ELR (cell line): ENCODE results near the gene MACO1.

ENCODE experiments used
- DNase-seq: peaks from one replicate; pipeline ENCODE4 v3.0.0-alpha.2; 2015; ENCODE audit warnings: low read depth

Gene MACO1

GRCh38 chr1:25524568-25525360, 94.1 kb downstream of the MACO1 start:
- DNase-seq = no peak

- DNase-seq = no peak
These were observed 94.6 kb downstream of the MACO1 start for GRCh38 chr1:25525361-25525688.

DNA sequence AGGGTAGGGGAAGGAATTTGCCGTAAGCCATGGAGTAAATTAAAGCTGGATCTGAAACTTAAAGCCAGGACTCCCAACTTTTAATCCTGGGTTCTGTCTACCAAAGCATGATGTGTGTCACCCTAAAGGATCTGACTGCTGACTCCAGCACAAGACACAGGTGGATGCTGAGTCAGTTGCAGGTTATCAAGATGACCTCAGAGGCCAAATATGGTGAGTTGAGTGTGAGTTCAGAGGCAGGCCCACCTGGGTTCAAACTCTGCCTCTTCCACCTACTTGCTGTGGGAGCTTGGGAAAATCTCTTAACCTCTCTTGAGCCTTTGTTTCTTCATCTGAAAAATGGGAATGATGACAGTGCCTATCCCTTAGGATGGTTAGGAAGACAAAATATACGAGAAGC, 96.1 kb downstream of the MACO1 start:
- no peak for DNase-seq

DNA sequence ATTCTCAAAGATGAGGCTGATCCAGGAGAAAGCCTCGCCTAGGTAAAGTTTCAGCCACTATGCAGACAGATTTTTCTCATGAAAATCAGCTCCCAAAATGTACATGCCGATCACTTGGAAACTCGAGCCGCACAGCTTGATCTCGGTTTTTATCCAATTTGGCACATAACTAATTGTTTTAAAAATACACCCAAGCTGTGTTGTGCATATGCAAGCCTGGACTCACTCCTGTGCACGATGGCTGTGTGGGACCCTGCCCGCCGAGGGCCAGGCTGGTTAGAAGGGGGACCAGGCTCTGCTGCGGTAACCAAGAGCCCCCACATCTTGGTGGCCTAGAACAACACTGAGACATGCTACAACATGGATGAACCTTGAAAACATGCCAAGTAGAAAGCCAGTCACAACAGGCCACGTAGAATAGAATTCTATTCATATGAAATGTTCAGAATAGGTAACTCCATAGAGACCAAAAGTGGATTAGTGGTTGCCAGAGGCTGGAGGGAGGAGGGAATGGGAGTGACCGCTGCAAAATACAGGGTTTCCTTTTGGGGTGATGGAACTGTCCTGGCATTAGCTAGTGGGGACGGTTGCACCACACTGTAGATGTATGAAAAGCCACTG, 96.6 kb downstream of the MACO1 start:
- no peak for DNase-seq

DNA sequence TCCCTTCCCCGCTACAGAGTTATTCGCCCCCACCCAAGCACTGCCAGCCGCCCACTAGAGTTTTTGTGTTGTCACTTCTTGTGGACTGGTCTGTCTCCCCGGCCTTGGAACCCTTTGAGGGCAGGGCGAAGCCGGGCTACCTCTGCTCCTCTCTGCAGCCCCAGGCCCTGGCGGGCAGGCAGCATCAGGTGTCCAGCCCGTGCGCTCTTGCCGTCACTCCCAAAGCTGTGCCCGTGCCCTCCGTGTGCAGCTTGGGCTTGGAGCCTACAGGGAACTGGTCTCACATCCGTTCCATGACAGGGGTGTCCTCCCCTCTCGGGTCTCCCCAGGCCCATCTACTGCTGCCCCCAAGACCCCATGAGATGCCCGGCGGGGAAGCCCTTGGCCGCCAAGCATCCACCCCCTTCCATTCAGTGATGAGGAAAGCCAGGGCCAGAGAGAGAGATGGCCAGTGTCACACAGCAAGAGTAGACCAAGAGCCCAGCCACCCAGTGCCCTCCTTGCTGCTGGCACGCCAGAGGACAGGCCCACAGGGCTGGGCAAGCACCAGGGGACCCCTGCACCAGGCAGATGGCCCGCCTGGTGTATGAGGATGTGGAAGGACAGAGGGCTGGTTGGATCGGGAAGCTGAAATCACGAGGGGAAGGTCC, 97.4 kb downstream of the MACO1 start:
- no peak for DNase-seq

DNA sequence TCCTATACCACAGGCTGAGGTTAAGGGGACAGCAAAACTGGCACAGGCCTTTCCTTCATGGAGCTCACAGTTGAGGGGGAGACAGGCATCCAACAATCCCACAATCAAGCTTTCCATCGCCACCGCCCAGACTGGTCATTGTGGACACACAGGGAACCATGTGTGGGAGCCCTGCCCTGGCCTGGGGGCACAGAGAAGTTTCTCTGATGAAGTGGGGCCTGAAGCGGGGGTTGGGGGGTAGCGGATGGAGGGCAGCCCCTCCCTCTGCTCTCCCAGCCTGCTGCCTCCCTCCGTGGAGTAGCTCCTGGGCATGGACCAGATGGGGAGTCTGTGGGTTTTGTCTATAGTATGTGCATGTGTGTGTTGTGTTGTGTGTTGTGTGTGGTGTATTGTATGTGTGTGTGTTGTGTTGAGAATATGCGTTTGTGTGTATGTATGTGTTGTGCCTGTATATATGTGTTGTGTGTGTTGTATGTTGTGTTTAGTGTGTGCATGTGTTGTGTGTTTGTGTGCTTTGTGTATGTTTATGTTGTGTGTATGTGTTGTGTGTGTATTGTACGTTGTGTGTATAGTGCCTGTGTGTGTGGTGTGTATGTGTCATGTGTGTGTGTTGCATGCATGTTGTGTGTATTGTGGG, 98.3 kb downstream of the MACO1 start:
- DNase-seq = no peak

- DNase-seq = no peak
These were observed 99.0 kb downstream of the MACO1 start for GRCh38 chr1:25529518-25530185.

DNA sequence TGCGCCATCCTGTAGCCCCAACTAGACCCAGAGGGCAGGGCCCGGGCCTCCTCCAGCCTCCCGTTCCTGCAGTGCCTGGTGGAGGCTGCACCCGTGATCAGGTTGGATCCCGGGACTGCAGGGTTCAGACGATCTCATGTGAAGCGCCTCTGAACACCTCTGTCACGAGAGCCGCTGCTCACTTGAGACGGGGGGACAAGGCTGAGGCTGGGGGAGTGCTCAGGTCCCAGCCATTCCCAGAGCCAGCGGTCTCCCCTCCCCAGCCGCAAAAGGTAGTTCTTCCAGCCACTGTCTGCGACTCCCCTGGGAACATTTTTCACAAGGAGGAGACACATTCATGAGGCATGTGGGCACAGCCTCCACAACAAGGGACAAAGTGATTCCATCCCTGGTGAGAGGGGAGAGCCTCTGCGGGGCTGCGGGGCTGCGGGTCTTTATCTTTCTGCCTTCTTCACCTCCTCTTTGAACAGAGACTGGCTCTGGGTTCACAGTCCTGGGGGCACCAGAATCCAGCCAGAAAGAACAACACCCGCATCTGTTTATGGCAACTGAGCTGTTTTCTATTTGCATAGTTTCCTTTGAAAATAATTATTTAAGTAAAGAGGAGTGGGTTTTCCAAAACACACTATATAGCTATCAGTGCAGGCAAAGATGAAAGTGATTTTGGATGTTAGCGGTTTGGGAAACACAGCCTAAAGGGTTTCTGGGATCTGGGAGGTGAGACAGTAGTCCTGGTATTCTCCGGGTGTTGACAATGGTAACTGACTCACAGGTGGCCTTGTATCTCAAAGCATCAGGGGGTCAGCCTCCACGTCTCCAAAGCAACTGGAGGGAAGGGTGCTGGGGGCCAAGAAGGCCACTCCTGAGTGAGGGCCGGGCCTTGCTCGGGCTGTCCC, 99.7 kb downstream of the MACO1 start:
- no peak for DNase-seq

- DNase-seq = no peak
These were observed 100.4 kb downstream of the MACO1 start for GRCh38 chr1:25531082-25531461.

DNA sequence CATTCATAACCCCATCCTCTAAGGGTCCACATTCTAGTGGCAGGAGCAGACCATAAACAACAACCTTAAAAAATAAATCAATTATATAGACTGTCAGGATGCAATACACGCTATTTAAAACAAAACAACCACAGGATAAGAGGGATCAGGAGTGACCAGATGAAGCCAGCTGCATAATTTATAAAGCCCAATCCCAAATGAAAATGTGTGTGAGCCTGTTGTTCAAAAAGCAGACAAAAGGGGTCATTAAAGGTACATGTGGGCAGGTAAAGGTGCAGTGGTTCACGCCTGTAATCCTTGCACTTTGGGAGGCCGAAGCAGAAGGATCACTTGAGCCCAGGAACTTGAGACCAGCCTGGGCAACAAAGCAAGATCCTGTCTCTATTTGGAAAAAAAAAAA, 102.3 kb downstream of the MACO1 start:
- DNase-seq = no peak

- no peak for DNase-seq
These were observed 103.2 kb downstream of the MACO1 start for GRCh38 chr1:25533775-25534409.

- DNase-seq = no peak
These were observed 103.7 kb downstream of the MACO1 start for GRCh38 chr1:25534410-25534788.

GRCh38 chr1:25536124-25536523, 105.4 kb downstream of the MACO1 start:
- no peak for DNase-seq

DNA sequence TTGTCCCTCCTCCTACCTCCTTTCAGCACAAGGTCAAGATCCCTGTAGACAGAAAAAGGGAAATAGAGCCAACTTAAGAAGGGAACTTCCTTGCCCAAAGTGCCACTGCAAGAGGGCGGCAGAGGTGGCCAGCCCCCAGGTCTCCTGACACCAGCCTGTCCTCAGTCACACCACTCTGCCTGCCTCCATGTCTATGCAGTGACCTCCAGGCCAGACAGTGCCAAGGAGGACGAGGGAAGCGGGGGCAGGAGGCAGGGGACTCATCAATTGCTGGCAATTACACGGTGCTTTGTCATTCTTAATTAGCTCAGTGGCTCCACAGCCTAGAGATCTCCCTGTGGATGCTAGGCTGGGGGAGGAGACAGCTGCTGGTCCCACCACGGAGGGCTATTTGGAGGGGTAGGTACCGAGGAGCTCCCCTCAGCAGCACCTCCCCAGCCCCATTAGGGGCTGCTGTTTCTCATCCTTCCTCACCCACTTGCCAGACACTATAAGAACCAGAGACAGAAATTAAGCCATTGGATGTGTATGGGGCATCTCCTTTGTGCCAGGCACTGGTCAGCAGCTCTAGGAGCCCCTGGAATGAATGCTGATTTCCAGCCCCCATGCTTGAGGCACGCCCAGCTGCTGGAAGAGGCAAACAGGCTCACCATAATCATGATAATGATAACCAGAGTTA, 106.6 kb downstream of the MACO1 start:
- no peak for DNase-seq

DNA sequence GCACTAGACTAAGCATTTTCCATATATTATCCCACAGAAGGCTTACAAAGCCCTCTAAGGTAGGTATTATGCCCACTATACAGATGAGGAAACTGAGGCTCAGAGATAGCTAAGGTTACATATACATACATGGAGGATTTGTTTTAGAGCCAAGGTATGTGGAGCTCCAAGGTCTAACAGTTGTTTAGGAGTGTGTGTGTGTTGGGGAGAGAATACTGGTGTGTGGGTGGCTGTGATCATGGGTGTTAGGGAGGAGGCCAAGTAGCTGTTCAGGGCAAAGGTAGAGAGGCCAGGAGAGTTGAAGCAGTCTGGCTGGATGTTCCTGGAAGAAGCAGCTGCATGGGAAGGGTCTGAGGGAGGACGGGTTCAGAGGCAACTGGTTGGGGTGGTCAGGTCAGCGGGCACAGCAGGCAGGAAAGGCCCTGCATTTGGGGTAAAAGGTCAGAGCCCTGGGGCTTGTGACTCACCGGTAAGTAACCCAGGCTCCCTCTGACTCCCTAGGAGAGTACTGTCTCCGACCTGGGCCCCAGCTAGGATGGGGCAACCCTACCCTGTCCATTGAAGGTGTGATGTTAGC, 107.6 kb downstream of the MACO1 start:
- peak; percentile 53 for DNase-seq

DNA sequence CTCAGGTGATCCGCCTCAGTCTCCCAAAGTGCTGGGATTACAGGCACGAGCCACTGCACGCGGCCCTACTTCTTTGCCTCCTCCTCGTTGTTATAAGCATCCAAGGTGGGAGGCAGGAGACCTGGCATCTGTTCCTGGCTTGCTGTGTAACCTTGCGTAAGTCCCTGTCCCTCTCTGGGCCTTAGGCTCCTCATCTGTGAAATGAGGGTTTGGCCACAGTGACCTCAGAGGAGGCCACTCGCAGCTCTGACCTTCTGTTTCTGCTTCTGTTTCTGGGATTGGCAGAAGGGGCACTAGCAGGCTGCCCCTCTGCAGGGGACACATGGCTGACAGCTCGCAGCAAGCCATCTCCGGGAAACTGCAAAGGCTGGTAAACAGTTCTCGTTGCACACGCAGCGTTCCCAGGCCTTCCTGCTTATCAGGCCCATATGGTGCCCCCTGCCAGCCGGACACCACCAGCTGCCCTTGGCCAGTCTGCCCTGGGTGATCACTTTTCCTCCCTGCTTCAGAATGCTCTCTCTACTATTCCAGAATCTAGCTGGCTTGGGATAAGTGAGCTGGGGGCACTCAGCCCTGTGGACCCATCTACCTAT, 110.1 kb downstream of the MACO1 start:
- no peak for DNase-seq

DNA sequence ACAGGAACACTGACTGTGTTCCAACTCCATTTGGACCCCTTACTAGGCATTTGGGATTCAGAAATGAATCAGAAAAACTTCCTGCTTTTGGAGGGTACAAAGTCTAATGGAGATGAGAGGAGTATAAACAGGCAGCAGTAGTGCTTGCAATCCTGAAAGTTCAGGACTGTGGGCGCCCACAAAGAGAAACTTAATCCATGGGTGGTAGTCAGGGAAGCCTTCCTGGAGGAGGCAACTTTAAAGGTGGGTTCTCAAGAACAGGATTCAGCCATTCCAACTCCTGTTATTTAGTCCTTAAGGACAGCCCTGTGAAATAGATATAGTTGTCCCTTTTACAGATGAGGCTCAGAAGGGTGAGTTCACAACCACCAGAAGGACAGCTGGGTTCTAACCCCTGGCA, 110.7 kb downstream of the MACO1 start:
- no peak for DNase-seq

GRCh38 chr1:25541889-25542658, 111.4 kb downstream of the MACO1 start:
- no peak for DNase-seq

DNA sequence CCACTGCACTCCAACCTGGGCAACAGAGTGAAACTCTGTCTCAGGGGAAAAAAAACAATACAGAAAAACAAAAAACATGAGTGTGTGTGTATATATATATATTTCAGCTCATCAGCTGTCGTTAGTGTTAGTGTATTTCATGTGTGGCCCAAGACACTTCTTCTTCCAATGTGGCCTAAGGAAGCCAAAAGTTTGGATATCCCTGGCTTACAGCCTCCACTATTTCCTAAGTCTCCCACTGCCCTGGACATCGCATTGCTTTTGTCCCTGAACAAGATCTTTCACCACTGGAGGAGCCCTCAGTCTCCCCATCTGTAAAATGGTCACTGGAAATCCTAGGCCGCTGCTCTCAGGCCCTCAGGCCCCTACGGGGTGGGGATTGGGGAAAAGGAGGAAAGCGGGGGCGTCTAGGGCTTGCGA, 112.3 kb downstream of the MACO1 start:
- no peak for DNase-seq
